ENCODE results near the gene FOXK2. TPM values are rescaled to one million over a fixed set of nuclear protein-coding genes. Genes with fewer than 3 reads are reported as not detected.

FOXK2 gene
- total and polyA plus RNA-seq, 2 donors (not counting 3 experiments of a cell fraction or from before 2014, with no cell fraction given), result 33.4 to 79.3 TPM

- no peak overlapping the region for H3K4me2 ChIP-seq (ENCODE audit: insufficient read depth, low read length)
- no peak overlapping the region for H3K9ac ChIP-seq (replicated peaks; ENCODE audit: extremely low read depth, insufficient read depth, low read length)
- H3K79me2 ChIP-seq (ENCODE audit: control insufficient read depth, insufficient read depth, low read length), result no peaks in the 10 kb centered on the region
- no peaks in the 10 kb centered on the region for H3K9me3 ChIP-seq (replicated peaks; ENCODE audit: control insufficient read depth, insufficient read depth, low read length)
- POLR2A ChIA-PET, result no interaction called here
- no peaks in the 10 kb centered on the region for H3K9me1 ChIP-seq (replicated peaks; ENCODE audit: control insufficient read depth, extremely low read depth, insufficient read depth, low read length)
- H3K36me3 ChIP-seq (ENCODE audit: control insufficient read depth in 2 of 2, extremely low read depth in 1 of 2, insufficient read depth in 2 of 2, low read length in 2 of 2), result peaks cover 9 to 31% of the 10 kb centered on the region in 2 experiments
- no peak for FAIRE-seq
- intact Hi-C loops (cut with micrococcal nuclease) (no loop called here), dilution Hi-C loops (cut with MboI; ENCODE audit: extremely low pct_ligation_motif_present, low sequenced_read_pairs) (no loop called here)
- TF ChIP-seq POLR2AphosphoS5 (IDR thresholded peaks at IDR 0.05; ENCODE audit: insufficient read depth, low read depth, low read length) (peak; percentile 15), CTCF (IDR thresholded peaks at IDR 0.05; ENCODE audit: extremely low read depth in 1 of 2, insufficient read depth in 1 of 2, low read depth in 1 of 2, low read length in 2 of 2) (no peak), EZH2 (IDR thresholded peaks at IDR 0.05; ENCODE audit: borderline replicate concordance, low read depth, low read length, severe bottlenecking) (no peak), MAX (IDR thresholded peaks at IDR 0.05; ENCODE audit: insufficient read depth, insufficient read length) (no peak)
- H2AFZ ChIP-seq (ENCODE audit: low read depth, low read length), result no peak overlapping the region
- no peak for DNase-seq (ENCODE audit: low read depth, low spot score)
- H3K4me1 ChIP-seq (ENCODE audit: control insufficient read depth, extremely low read depth, insufficient read depth, low read length), result no peaks in the 10 kb centered on the region
- no peak overlapping the region for H3K27ac ChIP-seq (ENCODE audit: insufficient read depth, low read depth, low read length)
- no peak overlapping the region for H3K4me3 ChIP-seq (replicated peaks in 1 of 3; ENCODE audit: insufficient read depth in 1 of 3, low read depth in 1 of 3, low read length in 3 of 3)
- CTCF ChIA-PET, result no interaction called here
- H4K20me1 ChIP-seq (replicated peaks; ENCODE audit: control insufficient read depth, extremely low read depth, insufficient read depth, low read length), result no peaks in the 10 kb centered on the region
- no peaks in the 10 kb centered on the region for H3K27me3 ChIP-seq (ENCODE audit: control insufficient read depth in 2 of 2, insufficient read depth in 2 of 2, low read length in 2 of 2)
- BruUV-seq (replicated peaks), result no TSS peak
These were observed 94.0 kb downstream of the FOXK2 start for GRCh38 chr17:82613283-82614094.

All from endothelial cell of umbilical vein (primary cell).